ENCODE results near the gene FGFRL1. TPM values are rescaled to one million over a fixed set of nuclear protein-coding genes. Genes with fewer than 3 reads are reported as not detected.

Gene FGFRL1
- total and polyA plus RNA-seq, 2 experiments from 2014 or later = 10.8 to 58.7 TPM

DNA sequence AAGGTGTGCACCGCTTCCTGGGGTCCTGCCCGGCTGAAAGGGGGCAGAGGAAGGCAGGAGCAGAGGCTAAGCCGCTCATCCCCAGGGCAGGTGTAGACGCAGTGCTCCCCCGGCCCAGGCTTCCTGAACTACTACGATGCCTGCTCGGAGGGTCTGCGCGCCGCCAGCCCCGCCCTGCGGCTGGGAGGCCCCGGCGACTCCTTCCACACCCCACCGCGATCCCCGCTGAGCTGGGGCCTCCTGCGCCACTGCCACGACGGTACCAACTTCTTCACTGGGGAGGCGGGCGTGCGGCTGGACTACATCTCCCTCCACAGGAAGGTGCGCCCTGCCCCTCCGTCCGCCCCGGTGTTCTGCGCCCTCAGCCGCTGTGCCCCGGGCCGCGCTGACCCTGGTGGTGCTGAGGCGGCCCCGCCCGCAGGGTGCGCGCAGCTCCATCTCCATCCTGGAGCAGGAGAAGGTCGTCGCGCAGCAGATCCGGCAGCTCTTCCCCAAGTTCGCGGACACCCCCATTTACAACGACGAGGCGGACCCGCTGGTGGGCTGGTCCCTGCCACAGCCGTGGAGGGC lies 9.8 kb upstream of the FGFRL1 start:
- TF ChIP-seq EZH2phosphoT487 (IDR thresholded peaks at IDR 0.05; ENCODE audit: insufficient read depth, low read depth) = no peak
- no peak for TF ChIP-seq EZH2 (IDR thresholded peaks at IDR 0.05; ENCODE audit: insufficient read depth, poor library complexity, severe bottlenecking)
- no peaks in the 10 kb centered on the region for H3K36me3 ChIP-seq (ENCODE audit: low read depth)
- H3K4me1 ChIP-seq (ENCODE audit: insufficient read depth) = no peaks in the 10 kb centered on the region
- in situ Hi-C loops (cut with MboI) = no loop called here
- no peak overlapping the region for H3K27ac ChIP-seq
- no peaks in the 10 kb centered on the region for H3K9me2 ChIP-seq (ENCODE audit: insufficient read depth)
- H3K9me3 ChIP-seq (ENCODE audit: low read depth) = no peaks in the 10 kb centered on the region
- no peaks in the 10 kb centered on the region for H3F3A ChIP-seq (ENCODE audit: insufficient read depth)
- no peaks in the 10 kb centered on the region for H4K20me1 ChIP-seq (ENCODE audit: insufficient read depth)
- H3K79me2 ChIP-seq (ENCODE audit: insufficient read depth) = no peaks in the 10 kb centered on the region
- no peak overlapping the region for H3K9ac ChIP-seq
- no peak overlapping the region for H3K4me2 ChIP-seq (ENCODE audit: unreplicated experiment)
- no peak overlapping the region for H3K4me3 ChIP-seq
- H3K27me3 ChIP-seq (replicated peaks; ENCODE audit: insufficient read depth) = peaks cover 38% of the 10 kb centered on the region
- 19% methylated on average over 46 of the region's 48 CpGs for WGBS, 2 experiments (ENCODE audit: low coverage in 1 of 2, low lambda C conversion rate in 2 of 2, missing lambda C conversion rate in 2 of 2)
- no peak overlapping the region for H2AFZ ChIP-seq
- DNase-seq = peak; percentile 21

GRCh38 chr4:1002131-1002630 lies 9.2 kb upstream of the FGFRL1 start:
- in situ Hi-C loops (cut with MboI) = no loop called here
- Histone ChIP-seq H3F3A (ENCODE audit: insufficient read depth) (no peaks in the 10 kb centered on the region), H3K27me3 (replicated peaks; ENCODE audit: insufficient read depth) (peaks cover 37% of the 10 kb centered on the region), H2AFZ (no peak overlapping the region), H4K20me1 (ENCODE audit: insufficient read depth) (no peaks in the 10 kb centered on the region), H3K4me2 (ENCODE audit: unreplicated experiment) (no peak overlapping the region), H3K36me3 (ENCODE audit: low read depth) (no peaks in the 10 kb centered on the region), H3K27ac (no peak overlapping the region), H3K9me3 (ENCODE audit: low read depth) (no peaks in the 10 kb centered on the region), H3K9me2 (ENCODE audit: insufficient read depth) (no peaks in the 10 kb centered on the region), H3K9ac (no peak overlapping the region), H3K4me3 (no peak overlapping the region), H3K79me2 (ENCODE audit: insufficient read depth) (no peaks in the 10 kb centered on the region), H3K4me1 (ENCODE audit: insufficient read depth) (no peaks in the 10 kb centered on the region)
- TF ChIP-seq EZH2 (IDR thresholded peaks at IDR 0.05; ENCODE audit: insufficient read depth, poor library complexity, severe bottlenecking) (peak; percentile 74), EZH2phosphoT487 (IDR thresholded peaks at IDR 0.05; ENCODE audit: insufficient read depth, low read depth) (no peak)
- peak; percentile 63 for DNase-seq
- WGBS, 2 experiments (ENCODE audit: low coverage in 1 of 2, low lambda C conversion rate in 2 of 2, missing lambda C conversion rate in 2 of 2) = 3 to 4% methylated on average over 26 to 27 of the region's 54 CpGs

DNA sequence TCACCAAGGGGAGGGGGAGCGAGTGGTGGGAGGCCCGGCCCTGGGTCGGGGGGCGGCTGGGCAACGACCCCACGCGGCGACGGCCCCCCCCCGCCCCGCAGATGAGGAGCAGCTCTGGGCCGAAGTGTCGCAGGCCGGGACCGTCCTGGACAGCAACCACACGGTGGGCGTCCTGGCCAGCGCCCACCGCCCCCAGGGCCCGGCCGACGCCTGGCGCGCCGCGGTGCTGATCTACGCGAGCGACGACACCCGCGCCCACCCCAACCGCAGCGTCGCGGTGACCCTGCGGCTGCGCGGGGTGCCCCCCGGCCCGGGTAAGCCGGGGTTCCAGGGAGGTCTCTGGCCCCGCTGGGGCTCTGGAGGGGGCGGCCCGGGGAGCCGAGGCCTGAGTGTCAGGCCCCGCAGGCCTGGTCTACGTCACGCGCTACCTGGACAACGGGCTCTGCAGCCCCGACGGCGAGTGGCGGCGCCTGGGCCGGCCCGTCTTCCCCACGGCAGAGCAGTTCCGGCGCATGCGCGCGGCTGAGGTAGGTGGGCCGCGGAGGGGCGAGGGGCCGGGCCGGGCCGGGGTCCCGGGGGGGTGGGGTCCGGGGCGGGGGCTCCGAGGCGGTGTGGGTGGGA lies 8.7 kb upstream of the FGFRL1 start:
- H3K27me3 ChIP-seq (replicated peaks; ENCODE audit: insufficient read depth) = peaks cover 36% of the 10 kb centered on the region

GRCh38 chr4:1003271-1004070 lies 8.0 kb upstream of the FGFRL1 start:
- peaks cover 29% of the 10 kb centered on the region for H3K27me3 ChIP-seq (replicated peaks; ENCODE audit: insufficient read depth)
- 42 to 59% methylated on average over 27 to 36 of the region's 63 CpGs for WGBS, 2 experiments (ENCODE audit: low coverage in 1 of 2, low lambda C conversion rate in 2 of 2, missing lambda C conversion rate in 2 of 2)

More for the DNA sequence above, 8.7 kb upstream of the FGFRL1 start:
- H3K4me2 ChIP-seq (ENCODE audit: unreplicated experiment) = no peak overlapping the region
- H3F3A ChIP-seq (ENCODE audit: insufficient read depth) = no peaks in the 10 kb centered on the region
- H4K20me1 ChIP-seq (ENCODE audit: insufficient read depth) = no peaks in the 10 kb centered on the region
- TF ChIP-seq EZH2 (IDR thresholded peaks at IDR 0.05; ENCODE audit: insufficient read depth, poor library complexity, severe bottlenecking) = peak; percentile 6
- TF ChIP-seq EZH2phosphoT487 (IDR thresholded peaks at IDR 0.05; ENCODE audit: insufficient read depth, low read depth) = no peak
- no peak overlapping the region for H2AFZ ChIP-seq
- peak; percentile 23 for DNase-seq
- H3K9ac ChIP-seq = no peak overlapping the region
- H3K9me2 ChIP-seq (ENCODE audit: insufficient read depth) = no peaks in the 10 kb centered on the region
- H3K27ac ChIP-seq = no peak overlapping the region
- H3K79me2 ChIP-seq (ENCODE audit: insufficient read depth) = no peaks in the 10 kb centered on the region
- 2 to 4% methylated on average over 21 to 49 of the region's 75 CpGs for WGBS, 2 experiments (ENCODE audit: low coverage in 1 of 2, low lambda C conversion rate in 2 of 2, missing lambda C conversion rate in 2 of 2)
- no peak overlapping the region for H3K4me3 ChIP-seq
- H3K9me3 ChIP-seq (ENCODE audit: low read depth) = no peaks in the 10 kb centered on the region
- H3K4me1 ChIP-seq (ENCODE audit: insufficient read depth) = no peaks in the 10 kb centered on the region
- no peaks in the 10 kb centered on the region for H3K36me3 ChIP-seq (ENCODE audit: low read depth)
- in situ Hi-C loops (cut with MboI) = no loop called here

More at GRCh38 chr4:1003271-1004070, 8.0 kb upstream of the FGFRL1 start:
- H3F3A ChIP-seq (ENCODE audit: insufficient read depth) = no peaks in the 10 kb centered on the region
- no peak for DNase-seq
- H3K4me2 ChIP-seq (ENCODE audit: unreplicated experiment) = no peak overlapping the region
- no peaks in the 10 kb centered on the region for H3K4me1 ChIP-seq (ENCODE audit: insufficient read depth)
- no peak overlapping the region for H3K27ac ChIP-seq
- H4K20me1 ChIP-seq (ENCODE audit: insufficient read depth) = no peaks in the 10 kb centered on the region
- H3K36me3 ChIP-seq (ENCODE audit: low read depth) = no peaks in the 10 kb centered on the region
- H3K9ac ChIP-seq = no peak overlapping the region
- no peak overlapping the region for H3K4me3 ChIP-seq
- no peak overlapping the region for H2AFZ ChIP-seq
- no peaks in the 10 kb centered on the region for H3K9me2 ChIP-seq (ENCODE audit: insufficient read depth)
- in situ Hi-C loops (cut with MboI) = no loop called here
- TF ChIP-seq EZH2 (IDR thresholded peaks at IDR 0.05; ENCODE audit: insufficient read depth, poor library complexity, severe bottlenecking) (no peak), EZH2phosphoT487 (IDR thresholded peaks at IDR 0.05; ENCODE audit: insufficient read depth, low read depth) (no peak)
- no peaks in the 10 kb centered on the region for H3K9me3 ChIP-seq (ENCODE audit: low read depth)
- no peaks in the 10 kb centered on the region for H3K79me2 ChIP-seq (ENCODE audit: insufficient read depth)

Data from GM23248 (cell line).